Measurements from ENCODE around the gene ACO2. TPM values are rescaled to one million over a fixed set of nuclear protein-coding genes. Genes with fewer than 3 reads are reported as not detected.

ACO2 gene
- total RNA-seq, 2 experiments from 2014 or later = 69.5 to 71.9 TPM

DNA sequence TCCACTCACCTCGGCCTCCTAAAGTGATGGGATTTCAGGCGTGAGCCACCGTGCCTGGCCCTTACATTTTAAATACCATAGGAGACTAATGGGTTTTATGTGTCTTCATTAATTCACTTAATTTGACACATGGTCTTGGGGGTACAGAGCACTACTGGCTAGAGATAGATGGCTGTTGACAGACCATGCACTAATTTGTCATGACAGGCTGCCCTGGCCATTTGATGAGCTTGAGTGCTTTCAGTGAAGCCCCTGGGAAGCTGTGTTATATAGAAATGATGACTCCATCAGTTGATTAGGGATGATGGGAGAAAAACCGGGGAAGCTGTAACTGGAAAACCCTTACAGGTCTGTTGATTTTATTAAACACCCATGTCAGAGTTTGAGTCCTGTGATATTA lies 7.0 kb upstream of the ACO2 start:
- no peak for ATAC-seq (ENCODE audit: poor library complexity)
- no peaks in the 10 kb centered on the region for H3K27me3 ChIP-seq (ENCODE audit: control insufficient read depth in 1 of 2, insufficient read depth in 2 of 2, low read length in 2 of 2)
- H3K36me3 ChIP-seq (ENCODE audit: insufficient read depth, low read length) = peaks cover 83% of the 10 kb centered on the region

DNA sequence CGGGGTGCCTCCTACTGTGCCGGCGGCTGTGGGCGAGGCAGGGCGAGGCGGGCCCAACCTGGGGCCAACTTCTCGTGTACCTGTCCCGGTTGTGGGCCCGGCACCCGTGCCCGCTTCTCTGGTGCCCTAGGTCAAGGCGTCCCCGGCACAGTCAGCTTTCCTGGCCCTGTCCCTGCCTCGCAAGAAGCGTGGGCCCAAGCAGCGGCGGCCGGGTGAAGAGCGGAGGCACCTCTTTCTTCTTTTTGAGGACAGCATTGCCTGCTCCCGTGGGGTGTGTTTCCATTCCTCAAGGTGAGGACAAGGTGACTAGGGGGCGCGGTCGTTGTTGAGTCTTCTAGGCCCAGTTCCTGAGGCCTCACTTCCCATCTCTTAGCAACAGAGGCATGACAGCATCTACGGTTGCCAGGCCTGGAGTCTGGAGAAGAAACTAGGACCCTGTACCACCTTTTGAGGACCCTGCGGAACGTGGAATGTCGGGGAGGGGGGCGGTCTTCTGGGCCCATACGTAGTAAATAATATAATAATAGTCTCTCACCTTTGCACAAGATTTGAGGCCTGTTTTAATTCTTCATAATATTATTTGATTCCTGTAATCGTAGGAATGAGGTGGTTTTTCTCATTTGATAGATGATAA lies 418 bp downstream of the ACO2 start:
- Histone ChIP-seq H3K27me3 (ENCODE audit: control insufficient read depth in 1 of 2, insufficient read depth in 2 of 2, low read length in 2 of 2) (no peaks in the 10 kb centered on the region), H3K4me1 (ENCODE audit: insufficient read depth, low read length) (peaks cover 27% of the 10 kb centered on the region), H3K4me3 (ENCODE audit: low read length) (peak overlapping the region; percentile 94), H3K9me3 (ENCODE audit: control insufficient read depth in 1 of 2, insufficient read depth in 1 of 2, low read length in 2 of 2) (no peaks in the 10 kb centered on the region), H3K27ac (ENCODE audit: low read depth in 1 of 2, low read length in 2 of 2) (peak overlapping the region; percentile 94 to 98), H3K36me3 (ENCODE audit: insufficient read depth, low read length) (peaks cover 45% of the 10 kb centered on the region)
- Mint-ChIP-seq H3K27me3 (no peaks in the 10 kb centered on the region), H3K9me3 (no peaks in the 10 kb centered on the region), H3K4me3 (peak overlapping the region; percentile 89), H3K27ac (peak overlapping the region; percentile 97), H3K4me1 (ENCODE audit: low read depth) (peaks cover 63% of the 10 kb centered on the region), H3K36me3 (ENCODE audit: low read depth) (peaks cover 61% of the 10 kb centered on the region)
- TF ChIP-seq, protein P1, sequence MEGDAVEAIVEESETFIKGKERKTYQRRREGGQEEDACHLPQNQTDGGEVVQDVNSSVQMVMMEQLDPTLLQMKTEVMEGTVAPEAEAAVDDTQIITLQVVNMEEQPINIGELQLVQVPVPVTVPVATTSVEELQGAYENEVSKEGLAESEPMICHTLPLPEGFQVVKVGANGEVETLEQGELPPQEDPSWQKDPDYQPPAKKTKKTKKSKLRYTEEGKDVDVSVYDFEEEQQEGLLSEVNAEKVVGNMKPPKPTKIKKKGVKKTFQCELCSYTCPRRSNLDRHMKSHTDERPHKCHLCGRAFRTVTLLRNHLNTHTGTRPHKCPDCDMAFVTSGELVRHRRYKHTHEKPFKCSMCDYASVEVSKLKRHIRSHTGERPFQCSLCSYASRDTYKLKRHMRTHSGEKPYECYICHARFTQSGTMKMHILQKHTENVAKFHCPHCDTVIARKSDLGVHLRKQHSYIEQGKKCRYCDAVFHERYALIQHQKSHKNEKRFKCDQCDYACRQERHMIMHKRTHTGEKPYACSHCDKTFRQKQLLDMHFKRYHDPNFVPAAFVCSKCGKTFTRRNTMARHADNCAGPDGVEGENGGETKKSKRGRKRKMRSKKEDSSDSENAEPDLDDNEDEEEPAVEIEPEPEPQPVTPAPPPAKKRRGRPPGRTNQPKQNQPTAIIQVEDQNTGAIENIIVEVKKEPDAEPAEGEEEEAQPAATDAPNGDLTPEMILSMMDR (IDR thresholded peaks at IDR 0.05) = no peak
- ATAC-seq (ENCODE audit: poor library complexity) (no peak), DNase-seq (peak in 5 of 14 experiments; percentile 4 to 37 (median 21))
- ChIA-PET CTCF (interaction anchor here (1.2 to 2.9 kb wide), 4 partner anchors 21 to 65 kb away, joined by 6 to 17 read pairs (median 8); partner anchors contain the start of gene TOB2), POLR2A (interaction anchor here (0.9 to 3.3 kb wide), 22 partner anchors 8 to 1145 kb away, joined by 3 to 234 read pairs (median 10); partner anchors contain the start of genes CCDC134, DESI1, PMM1 and POLDIP3)
- intact Hi-C loops (cut with DNase I, micrococcal nuclease) = loop anchor here (1.0 to 10.0 kb wide), 7 partner anchors 23 to 613 kb away; partner anchors contain the start of genes RANGAP1 (in 2 of the 2), ST13 (in 2 of the 2), XPNPEP3 (in 2 of the 2) and POLR3H (in 1 of the 2)

More for the DNA sequence above, 7.0 kb upstream of the ACO2 start:
- TF ChIP-seq, protein P1 (IDR thresholded peaks at IDR 0.05) = no peak
- intact Hi-C loops (cut with DNase I, micrococcal nuclease) = loop anchor here in 1 of 2 experiments (10.0 kb wide), 1 partner anchor 133 kb away; no protein-coding TSS in a partner anchor
- H3K27ac ChIP-seq (ENCODE audit: low read depth in 1 of 2, low read length in 2 of 2) = no peak overlapping the region
- Mint-ChIP-seq H3K4me1 (ENCODE audit: low read depth) (peaks cover 20% of the 10 kb centered on the region), H3K4me3 (no peak overlapping the region), H3K27me3 (no peaks in the 10 kb centered on the region), H3K36me3 (ENCODE audit: low read depth) (peaks cover 75% of the 10 kb centered on the region), H3K9me3 (no peaks in the 10 kb centered on the region), H3K27ac (no peak overlapping the region)
- peaks cover 1% of the 10 kb centered on the region for H3K4me1 ChIP-seq (ENCODE audit: insufficient read depth, low read length)
- ChIA-PET CTCF (no interaction called here), POLR2A (interaction anchor here (0.9 to 1.3 kb wide), 3 partner anchors 17 to 159 kb away, joined by 3 read pairs; partner anchors contain the start of genes DESI1 and XRCC6)
- no peak for DNase-seq
- no peaks in the 10 kb centered on the region for H3K9me3 ChIP-seq (ENCODE audit: control insufficient read depth in 1 of 2, insufficient read depth in 1 of 2, low read length in 2 of 2)
- H3K4me3 ChIP-seq (ENCODE audit: low read length) = no peak overlapping the region

- ChIA-PET POLR2A (no interaction called here), CTCF (no interaction called here)
- Mint-ChIP-seq H3K27ac (peak overlapping the region; percentile 97), H3K9me3 (no peaks in the 10 kb centered on the region), H3K4me1 (ENCODE audit: low read depth) (peaks cover 56% of the 10 kb centered on the region), H3K27me3 (no peaks in the 10 kb centered on the region), H3K4me3 (peak overlapping the region; percentile 89), H3K36me3 (ENCODE audit: low read depth) (peaks cover 47% of the 10 kb centered on the region)
- H3K9me3 ChIP-seq (ENCODE audit: control insufficient read depth in 1 of 2, insufficient read depth in 1 of 2, low read length in 2 of 2) = no peaks in the 10 kb centered on the region
- intact Hi-C loops (cut with DNase I, micrococcal nuclease) = no loop called here
- peaks cover 34% of the 10 kb centered on the region for H3K36me3 ChIP-seq (ENCODE audit: insufficient read depth, low read length)
- TF ChIP-seq, protein P1 (IDR thresholded peaks at IDR 0.05) = no peak
- no peak for DNase-seq
- H3K27me3 ChIP-seq (ENCODE audit: control insufficient read depth in 1 of 2, insufficient read depth in 2 of 2, low read length in 2 of 2) = no peaks in the 10 kb centered on the region
- H3K27ac ChIP-seq (ENCODE audit: low read depth in 1 of 2, low read length in 2 of 2) = no peak overlapping the region
- no peak for ATAC-seq (ENCODE audit: poor library complexity)
- H3K4me3 ChIP-seq (ENCODE audit: low read length) = no peak overlapping the region
- peaks cover 30% of the 10 kb centered on the region for H3K4me1 ChIP-seq (ENCODE audit: insufficient read depth, low read length)
Observed at GRCh38 chr22:41470886-41471285, 2.0 kb downstream of the ACO2 start.

Data from CD4-positive, alpha-beta T cell (primary cell).